GM21367 (cell line): ENCODE measurements around the gene TMEM86A.

Experiments used
- ATAC-seq: cut with Tn5 transposase; IDR thresholded peaks from one replicate; pipeline ENCODE4 v1.9.1; 2021; ENCODE audit not compliant: unreplicated experiment

Gene TMEM86A

GRCh38 chr11:18722293-18722637 lies 23.7 kb downstream of the TMEM86A start:
- ATAC-seq = no peak

- ATAC-seq = no peak
These were observed 25.4 kb downstream of the TMEM86A start for GRCh38 chr11:18723991-18724390.

GRCh38 chr11:18726040-18726439 lies 27.5 kb downstream of the TMEM86A start, which contains the start of gene IGSF22:
IGSF22 (minus strand) TSS chr11:18726188; CDS start chr11:18724236, 1,952 bp downstream.
- no peak for ATAC-seq

GRCh38 chr11:18727479-18728236 lies 29.1 kb downstream of the TMEM86A start:
- no peak for ATAC-seq

GRCh38 chr11:18728658-18729057 lies 30.1 kb downstream of the TMEM86A start:
- no peak for ATAC-seq

GRCh38 chr11:18729426-18729825 lies 30.8 kb downstream of the TMEM86A start:
- ATAC-seq = no peak

- ATAC-seq = no peak
These were observed 31.4 kb downstream of the TMEM86A start for GRCh38 chr11:18730020-18730419.

GRCh38 chr11:18731441-18731840 lies 32.9 kb downstream of the TMEM86A start:
- no peak for ATAC-seq

- ATAC-seq = no peak
These were observed 33.6 kb downstream of the TMEM86A start for GRCh38 chr11:18731949-18732821.

- ATAC-seq = no peak
These were observed 34.6 kb downstream of the TMEM86A start for GRCh38 chr11:18733202-18733601.

- ATAC-seq = no peak
These were observed 38.1 kb downstream of the TMEM86A start for GRCh38 chr11:18736590-18737148.

- ATAC-seq = no peak
These were observed 39.1 kb downstream of the TMEM86A start for GRCh38 chr11:18737642-18738041.

- no peak for ATAC-seq
These were observed 41.1 kb downstream of the TMEM86A start for GRCh38 chr11:18739685-18740084.

- ATAC-seq = no peak
These were observed 43.2 kb downstream of the TMEM86A start for GRCh38 chr11:18741783-18742182.

GRCh38 chr11:18743365-18743764 lies 44.8 kb downstream of the TMEM86A start:
- no peak for ATAC-seq

GRCh38 chr11:18743900-18744514 lies 45.4 kb downstream of the TMEM86A start:
- ATAC-seq = no peak

- no peak for ATAC-seq
These were observed 46.7 kb downstream of the TMEM86A start for GRCh38 chr11:18745251-18745650.

- no peak for ATAC-seq
These were observed 50.3 kb downstream of the TMEM86A start for GRCh38 chr11:18748766-18749365.

- ATAC-seq = no peak
These were observed 51.2 kb downstream of the TMEM86A start for GRCh38 chr11:18749681-18750319.

- no peak for ATAC-seq
These were observed 52.4 kb downstream of the TMEM86A start for GRCh38 chr11:18750944-18751343.
